GM23338 (cell line): ENCODE data around the gene NIPAL3. TPM values are rescaled to one million over a fixed set of nuclear protein-coding genes. Genes with fewer than 3 reads are reported as not detected.

Experiments
- ATAC-seq: fragments of 200-7000 bp; cut with Tn5 transposase; 3 replicates; pipeline ENCODE4 v1.9.1; 2020
- DNase-seq: peaks from one replicate; pipeline ENCODE4 v3.0.0-alpha.2; 2015; ENCODE audit warnings: low spot score
- H2AFZ ChIP-seq: fragments of 200-600 bp; sonication (generic); 2 replicates; pipeline ENCODE4 v1.8.0; 2016; ENCODE audit warnings: antibody characterized with exemption, mild to moderate bottlenecking, moderate library complexity
- H3F3A ChIP-seq: fragments of 200-600 bp; sonication (generic); replicated peaks from 2 replicates; pipeline ENCODE4 v1.8.0; 2017; ENCODE audit warnings: antibody characterized with exemption, mixed run types, low read depth
- H3K27ac ChIP-seq: fragments of 200-600 bp; sonication (generic); 2 replicates; pipeline ENCODE4 v1.6.1; 2016; ENCODE audit warnings: low read depth
- H3K27me3 ChIP-seq: fragments of 200-600 bp; sonication (generic); 2 replicates; pipeline ENCODE4 v1.8.0; 2016; ENCODE audit warnings: mild to moderate bottlenecking, mixed run types, moderate library complexity; ENCODE audit not compliant: insufficient read depth
- H3K36me3 ChIP-seq: fragments of 200-600 bp; sonication (generic); 2 replicates; pipeline ENCODE4 v1.8.0; 2016; ENCODE audit warnings: mild to moderate bottlenecking; ENCODE audit not compliant: insufficient read depth
- H3K4me1 ChIP-seq: fragments of 200-600 bp; sonication (generic); 2 replicates; pipeline ENCODE4 v1.8.0; 2016; ENCODE audit warnings: mild to moderate bottlenecking, moderate library complexity; ENCODE audit not compliant: insufficient read depth
- H3K4me2 ChIP-seq: fragments of 200-600 bp; sonication (generic); 2 replicates; pipeline ENCODE4 v1.7.1; 2017; ENCODE audit warnings: mixed run types
- H3K4me3 ChIP-seq: fragments of 200-600 bp; sonication (generic); 2 replicates; pipeline ENCODE4 v1.6.1; 2016; ENCODE audit warnings: mixed run types
- H3K79me2 ChIP-seq: fragments of 200-600 bp; sonication (generic); replicated peaks from 2 replicates; pipeline ENCODE4 v1.8.0; 2017; ENCODE audit warnings: mild to moderate bottlenecking; ENCODE audit not compliant: insufficient read depth
- H3K9me2 ChIP-seq: fragments of 200-600 bp; sonication (generic); 2 replicates; pipeline ENCODE4 v1.8.0; 2017; ENCODE audit not compliant: insufficient read depth
- H4K20me1 ChIP-seq: fragments of 200-600 bp; sonication (generic); replicated peaks from 2 replicates; pipeline ENCODE4 v1.8.0; 2017; ENCODE audit warnings: mild to moderate bottlenecking; ENCODE audit not compliant: insufficient read depth
- H3K27ac Mint-ChIP-seq: 2 replicates; pipeline ENCODE4 v1.8.0; 2020; ENCODE audit warnings: inconsistent platforms, mild to moderate bottlenecking, moderate library complexity, mixed read lengths
- H3K27me3 Mint-ChIP-seq: 3 replicates; pipeline ENCODE4 v1.8.0; 2022; ENCODE audit warnings: low read depth, mild to moderate bottlenecking, moderate library complexity, mixed read lengths, inconsistent platforms; ENCODE audit not compliant: insufficient read depth, poor library complexity
- H3K36me3 Mint-ChIP-seq: 3 replicates; pipeline ENCODE4 v1.8.0; 2021; ENCODE audit warnings: low read depth, mild to moderate bottlenecking, inconsistent platforms, moderate library complexity, mixed read lengths
- H3K4me1 Mint-ChIP-seq: 3 replicates; pipeline ENCODE4 v1.8.0; 2020; ENCODE audit warnings: mild to moderate bottlenecking, inconsistent platforms, mixed read lengths
- H3K4me3 Mint-ChIP-seq: 3 replicates; pipeline ENCODE4 v1.8.0; 2021; ENCODE audit warnings: moderate library complexity, mild to moderate bottlenecking, inconsistent platforms, mixed read lengths
- H3K9me3 Mint-ChIP-seq: 3 replicates; pipeline ENCODE4 v1.8.0; 2020; ENCODE audit warnings: moderate library complexity, mild to moderate bottlenecking, inconsistent platforms, mixed read lengths
- CREB1 ChIP-seq: fragments of 250-450 bp; sonication (Bioruptor Pico); IDR thresholded peaks from 2 replicates; pipeline ENCODE4 v1.5.0; 2020; ENCODE audit warnings: low read depth, mild to moderate bottlenecking, moderate library complexity
- EZH2 ChIP-seq: fragments of 200-600 bp; sonication (generic); IDR thresholded peaks from one replicate; pipeline ENCODE4 v1.8.0; 2017; ENCODE audit warnings: antibody characterized with exemption, mild to moderate bottlenecking, low read depth; ENCODE audit not compliant: unreplicated experiment
- EZH2phosphoT487 ChIP-seq: fragments of 200-600 bp; sonication (generic); IDR thresholded peaks from one replicate; pipeline ENCODE4 v1.8.1; 2018; ENCODE audit warnings: antibody characterized with exemption; ENCODE audit not compliant: unreplicated experiment
- NANOG ChIP-seq: IDR thresholded peaks from 2 replicates; pipeline ENCODE4 v1.6.1; 2016; ENCODE audit warnings: antibody characterized with exemption, borderline replicate concordance
- POLR2AphosphoS5 ChIP-seq: IDR thresholded peaks from 2 replicates; pipeline ENCODE4 v1.6.1; 2016; ENCODE audit warnings: antibody characterized with exemption, low read depth
- STAT1 ChIP-seq: IDR thresholded peaks from one replicate; pipeline ENCODE4 v1.6.1; 2016; ENCODE audit warnings: antibody characterized with exemption; ENCODE audit not compliant: unreplicated experiment
- ZNF114 ChIP-seq: fragments of 250-450 bp; sonication (Bioruptor Pico); IDR thresholded peaks from 2 replicates; pipeline ENCODE4 v1.5.0; 2020; ENCODE audit warnings: mild to moderate bottlenecking, moderate library complexity
- ZNF462 ChIP-seq: fragments of 250-450 bp; sonication (Bioruptor Pico); IDR thresholded peaks from 2 replicates; pipeline ENCODE4 v1.5.0; 2020; ENCODE audit warnings: mild to moderate bottlenecking, moderate library complexity
- polyA plus RNA-seq: library from polyadenylated mRNA; unstranded; fragments of >200 nt; fragmentation: Nextera tagmentation; extraction: Ambion mirVana; gene quantifications from 2 replicates; pipeline ENCODE4 v1.2.1, GENCODE V29; 2016
- total RNA-seq: library from RNA; depleted of rRNA; stranded (reverse); fragments of >200 nt; shearing (Covaris generic); gene quantifications from 2 replicates; pipeline ENCODE4 v1.2.3, GENCODE V29; 2014
- TF ChIP-seq, protein P1 (sequence below): IDR thresholded peaks from 2 replicates; pipeline ENCODE4 v1.6.1; 2016; ENCODE audit warnings: antibody characterized with exemption
- TF ChIP-seq, protein P2 (sequence below), 2 experiments: fragments of 200-600 bp in 1 of 2; sonication (generic) in 1 of 2; conservative IDR thresholded peaks; 2 replicates each; pipeline versions ENCODE4 v1.5.1 to v1.6.1; 2016 to 2017; ENCODE audit warnings: antibody characterized with exemption in 2 of 2, low read depth in 2 of 2, mild to moderate bottlenecking in 2 of 2, moderate library complexity in 1 of 2

Gene NIPAL3
- total and polyA plus RNA-seq, 2 experiments from 2014 or later: 5.5 to 9.6 TPM

DNA sequence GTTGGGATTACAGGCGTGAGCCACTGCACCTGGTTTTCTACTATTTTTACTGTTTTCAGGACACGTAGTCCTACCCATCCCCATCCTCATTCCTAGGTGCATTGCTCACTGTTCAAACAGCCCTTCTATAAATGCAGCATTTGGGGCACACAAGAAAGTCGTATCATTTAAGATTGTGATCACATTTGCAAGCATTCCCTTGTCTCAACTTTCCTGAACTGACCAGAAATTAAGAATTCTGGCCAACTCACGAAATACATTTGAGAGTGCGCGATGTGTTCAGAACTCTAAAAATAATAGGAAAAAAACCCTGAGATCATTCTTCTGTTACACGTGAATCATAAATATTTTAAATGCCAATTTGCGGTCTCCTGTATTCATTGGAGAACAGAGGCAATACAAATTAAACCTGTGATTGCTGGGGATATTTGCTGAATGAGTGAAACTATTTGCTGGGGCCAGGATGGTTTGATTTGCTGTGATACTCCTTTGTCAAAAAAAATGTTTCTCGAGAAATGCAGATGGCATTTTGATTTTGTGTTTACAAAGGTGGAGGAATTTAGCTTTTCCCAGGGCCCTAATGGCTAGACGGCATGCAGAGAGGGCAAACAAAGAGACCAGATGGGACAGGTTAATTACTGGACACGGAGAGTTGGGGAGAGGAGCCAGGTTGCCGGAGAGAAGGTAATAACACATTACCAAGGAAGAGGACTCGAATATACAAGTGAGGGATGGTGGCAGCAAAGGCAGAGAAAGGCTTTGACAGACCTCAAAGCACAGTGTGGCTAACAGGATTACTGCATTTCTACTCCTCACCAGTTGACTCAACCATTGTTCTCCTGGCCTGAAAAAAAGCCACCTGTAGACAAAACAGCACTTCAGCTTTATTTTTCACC is 40.5 kb upstream of the NIPAL3 start:
- H3K79me2 ChIP-seq: no peaks in the 10 kb centered on the region
- TF ChIP-seq EZH2phosphoT487: no peak
- H3K4me1 ChIP-seq: no peaks in the 10 kb centered on the region
- H3K9me3 Mint-ChIP-seq: no peaks in the 10 kb centered on the region
- no peaks in the 10 kb centered on the region for H3K9me2 ChIP-seq
- peak overlapping the region; percentile 79; the same call in 1 of the 2 replicates for H3K27ac ChIP-seq
- H3K36me3 ChIP-seq: no peaks in the 10 kb centered on the region
- H3K36me3 Mint-ChIP-seq: no peaks in the 10 kb centered on the region
- peaks cover 5% of the 10 kb centered on the region for H3K27me3 Mint-ChIP-seq
- H3K4me3 ChIP-seq: no peak overlapping the region
- no peak overlapping the region for H2AFZ ChIP-seq
- H3F3A ChIP-seq: no peaks in the 10 kb centered on the region
- peak overlapping the region; percentile 62 for H3K27ac Mint-ChIP-seq
- H3K4me1 Mint-ChIP-seq: peaks cover 19% of the 10 kb centered on the region
- ATAC-seq (peak; percentile 87), DNase-seq (peak; percentile 84)
- H3K4me3 Mint-ChIP-seq: peak overlapping the region; percentile 15; the same call in 1 of the 3 replicates
- no peaks in the 10 kb centered on the region for H3K27me3 ChIP-seq
- no peaks in the 10 kb centered on the region for H4K20me1 ChIP-seq
- H3K4me2 ChIP-seq: 0 out of 2 replicates have a peak overlapping the region, but pooled peaks have one; percentile 8

- H3K4me3 Mint-ChIP-seq: no peak overlapping the region
- H3K27me3 ChIP-seq: no peaks in the 10 kb centered on the region
- no peaks in the 10 kb centered on the region for H3K9me2 ChIP-seq
- TF ChIP-seq ZNF462: no peak
- no peak for TF ChIP-seq ZNF114 (CRISPR knock-in tag)
- no peak for TF ChIP-seq STAT1
- no peak for TF ChIP-seq CREB1 (CRISPR knock-in tag)
- TF ChIP-seq NANOG: no peak
- TF ChIP-seq, protein P1, sequence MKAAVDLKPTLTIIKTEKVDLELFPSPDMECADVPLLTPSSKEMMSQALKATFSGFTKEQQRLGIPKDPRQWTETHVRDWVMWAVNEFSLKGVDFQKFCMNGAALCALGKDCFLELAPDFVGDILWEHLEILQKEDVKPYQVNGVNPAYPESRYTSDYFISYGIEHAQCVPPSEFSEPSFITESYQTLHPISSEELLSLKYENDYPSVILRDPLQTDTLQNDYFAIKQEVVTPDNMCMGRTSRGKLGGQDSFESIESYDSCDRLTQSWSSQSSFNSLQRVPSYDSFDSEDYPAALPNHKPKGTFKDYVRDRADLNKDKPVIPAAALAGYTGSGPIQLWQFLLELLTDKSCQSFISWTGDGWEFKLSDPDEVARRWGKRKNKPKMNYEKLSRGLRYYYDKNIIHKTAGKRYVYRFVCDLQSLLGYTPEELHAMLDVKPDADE: no peak
- TF ChIP-seq POLR2AphosphoS5: no peak
- no peak for TF ChIP-seq EZH2phosphoT487
- no peak for TF ChIP-seq EZH2
- TF ChIP-seq, protein P2, sequence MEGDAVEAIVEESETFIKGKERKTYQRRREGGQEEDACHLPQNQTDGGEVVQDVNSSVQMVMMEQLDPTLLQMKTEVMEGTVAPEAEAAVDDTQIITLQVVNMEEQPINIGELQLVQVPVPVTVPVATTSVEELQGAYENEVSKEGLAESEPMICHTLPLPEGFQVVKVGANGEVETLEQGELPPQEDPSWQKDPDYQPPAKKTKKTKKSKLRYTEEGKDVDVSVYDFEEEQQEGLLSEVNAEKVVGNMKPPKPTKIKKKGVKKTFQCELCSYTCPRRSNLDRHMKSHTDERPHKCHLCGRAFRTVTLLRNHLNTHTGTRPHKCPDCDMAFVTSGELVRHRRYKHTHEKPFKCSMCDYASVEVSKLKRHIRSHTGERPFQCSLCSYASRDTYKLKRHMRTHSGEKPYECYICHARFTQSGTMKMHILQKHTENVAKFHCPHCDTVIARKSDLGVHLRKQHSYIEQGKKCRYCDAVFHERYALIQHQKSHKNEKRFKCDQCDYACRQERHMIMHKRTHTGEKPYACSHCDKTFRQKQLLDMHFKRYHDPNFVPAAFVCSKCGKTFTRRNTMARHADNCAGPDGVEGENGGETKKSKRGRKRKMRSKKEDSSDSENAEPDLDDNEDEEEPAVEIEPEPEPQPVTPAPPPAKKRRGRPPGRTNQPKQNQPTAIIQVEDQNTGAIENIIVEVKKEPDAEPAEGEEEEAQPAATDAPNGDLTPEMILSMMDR (conservative IDR thresholded peaks at IDR 0.05; ENCODE audit: low read depth in 2 of 2): no peak
- H3K9me3 Mint-ChIP-seq: no peaks in the 10 kb centered on the region
- no peak overlapping the region for H3K27ac ChIP-seq
- ATAC-seq (no peak), DNase-seq (no peak)
- no peaks in the 10 kb centered on the region for H3K27me3 Mint-ChIP-seq
- H3K79me2 ChIP-seq: no peaks in the 10 kb centered on the region
- no peaks in the 10 kb centered on the region for H4K20me1 ChIP-seq
- no peak overlapping the region for H3K4me3 ChIP-seq
- H3K4me1 Mint-ChIP-seq: peaks cover 15% of the 10 kb centered on the region
- H3K36me3 ChIP-seq: no peaks in the 10 kb centered on the region
- H3K4me2 ChIP-seq: no peak overlapping the region
- H3K27ac Mint-ChIP-seq: no peak overlapping the region
- no peaks in the 10 kb centered on the region for H3F3A ChIP-seq
- H3K4me1 ChIP-seq: no peaks in the 10 kb centered on the region
- no peak overlapping the region for H2AFZ ChIP-seq
- no peaks in the 10 kb centered on the region; the same call in 2 of the 3 replicates for H3K36me3 Mint-ChIP-seq
Observed at GRCh38 chr1:24379733-24380315, 35.8 kb upstream of the NIPAL3 start.
